Body of pancreas (tissue), 4 donors: ENCODE results near the gene KPNA6. TPM values are rescaled to one million over a fixed set of nuclear protein-coding genes. Genes with fewer than 3 reads are reported as not detected.

Experiments
- ATAC-seq: fragments of 150-250 bp; one replicate; pipeline ENCODE4 v1.9.1; 2016
- DNase-seq, 4 donors: peaks; one replicate each; pipeline ENCODE4 v3.0.0-alpha.2; 2019
- H3K27ac ChIP-seq, 4 donors: fragments of 200-600 bp; sonication (generic); 1 replicate in 3 of 4; 2 replicates in 1 of 4; pipeline versions ENCODE4 v1.5.1 to v1.6.1; 2016 to 2019; ENCODE audit warnings: mild to moderate bottlenecking in 1 of 4, mixed read lengths in 1 of 4, moderate library complexity in 1 of 4
- H3K27me3 ChIP-seq, 2 donors: fragments of 200-600 bp; sonication (generic); one replicate each; pipeline ENCODE4 v1.6.0; 2016; ENCODE audit warnings: mild to moderate bottlenecking in 1 of 2
- H3K36me3 ChIP-seq, 2 donors: fragments of 200-600 bp; sonication (generic); replicated peaks in 1 of 2; 2 replicates each; pipeline ENCODE4 v1.5.1; 2016; ENCODE audit warnings: low read depth in 2 of 2; ENCODE audit not compliant: insufficient read depth in 1 of 2
- H3K4me1 ChIP-seq: fragments of 200-600 bp; sonication (generic); one replicate; pipeline ENCODE4 v1.6.0; 2016
- H3K4me3 ChIP-seq, 2 donors: fragments of 200-600 bp; sonication (generic); 1 replicate in 1 of 2; 2 replicates in 1 of 2; pipeline ENCODE4 v1.5.1; 2016 to 2019
- H3K9me3 ChIP-seq, 3 donors: fragments of 200-600 bp; sonication (generic); 1 replicate in 2 of 3; 2 replicates in 1 of 3; pipeline ENCODE4 v1.5.1; 2016
- POLR2A ChIP-seq, 3 donors: fragments of 450-650 bp; IDR thresholded peaks; one replicate each; pipeline ENCODE4 v1.6.1; 2016; ENCODE audit warnings: antibody characterized with exemption in 3 of 3, mild to moderate bottlenecking in 2 of 3
- WGBS, 2 donors: methylation state at CpG; one replicate each; pipeline ENCODE4 v1.1.5; 2017; 5-methylcytosine and 5-hydroxymethylcytosine counted together
- intact Hi-C: fragments of 100-400 bp; cut with DNase I; formaldehyde crosslinking; loops from one replicate; pipeline ENCODE4 v1.15.1; 2023
- total RNA-seq, 2 donors: library from RNA; depleted of rRNA; stranded (reverse); fragments of >200 nt; gene quantifications; one replicate each; pipeline ENCODE4 v1.1.0, GENCODE V29; 2016
- TF ChIP-seq, protein P1 (sequence below), 7 experiments: fragments of 450-650 bp in 4 of 7; fragments of 200-600 bp in 3 of 7; sonication (generic) in 3 of 7; IDR thresholded peaks; one replicate each; pipeline ENCODE4 v1.5.1; 2016 to 2019; ENCODE audit warnings: antibody characterized with exemption in 7 of 7

Gene KPNA6
- total RNA-seq, 2 donors from 2014 or later = 15.8 to 20.5 TPM

DNA sequence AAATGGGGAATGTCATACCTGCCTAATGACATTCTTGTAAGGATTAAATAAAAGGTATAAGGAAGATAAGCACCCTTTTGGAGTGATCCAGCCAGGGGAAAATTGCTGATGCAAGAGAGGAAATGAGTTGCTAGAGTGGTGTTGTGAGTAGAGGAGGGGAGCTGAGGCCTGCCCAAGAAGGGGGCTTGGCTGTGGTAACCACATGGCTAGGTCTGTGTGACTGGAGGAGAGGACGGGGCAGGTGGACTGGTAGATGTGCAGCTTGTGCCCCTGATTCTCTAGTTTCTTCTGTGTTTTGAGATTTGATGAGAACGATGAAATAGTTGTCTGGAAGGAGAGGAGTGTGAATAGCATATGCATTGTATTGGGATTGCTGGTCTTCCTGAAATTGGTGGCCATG, 78.2 kb downstream of the KPNA6 start:
- peaks cover 14 to 43% of the 10 kb centered on the region in 2 donors for H3K36me3 ChIP-seq
- no peak overlapping the region for H3K4me3 ChIP-seq
- no peak overlapping the region for H3K27ac ChIP-seq
- intact Hi-C loops = no loop called here
- 89 to 95% methylated on average over 2 of the region's 2 CpGs for WGBS, 2 donors
- no peaks in the 10 kb centered on the region for H3K27me3 ChIP-seq
- no peaks in the 10 kb centered on the region for H3K9me3 ChIP-seq
- DNase-seq = no peak
- TF ChIP-seq POLR2A (IDR thresholded peaks at IDR 0.05) = no peak
- TF ChIP-seq, protein P1, sequence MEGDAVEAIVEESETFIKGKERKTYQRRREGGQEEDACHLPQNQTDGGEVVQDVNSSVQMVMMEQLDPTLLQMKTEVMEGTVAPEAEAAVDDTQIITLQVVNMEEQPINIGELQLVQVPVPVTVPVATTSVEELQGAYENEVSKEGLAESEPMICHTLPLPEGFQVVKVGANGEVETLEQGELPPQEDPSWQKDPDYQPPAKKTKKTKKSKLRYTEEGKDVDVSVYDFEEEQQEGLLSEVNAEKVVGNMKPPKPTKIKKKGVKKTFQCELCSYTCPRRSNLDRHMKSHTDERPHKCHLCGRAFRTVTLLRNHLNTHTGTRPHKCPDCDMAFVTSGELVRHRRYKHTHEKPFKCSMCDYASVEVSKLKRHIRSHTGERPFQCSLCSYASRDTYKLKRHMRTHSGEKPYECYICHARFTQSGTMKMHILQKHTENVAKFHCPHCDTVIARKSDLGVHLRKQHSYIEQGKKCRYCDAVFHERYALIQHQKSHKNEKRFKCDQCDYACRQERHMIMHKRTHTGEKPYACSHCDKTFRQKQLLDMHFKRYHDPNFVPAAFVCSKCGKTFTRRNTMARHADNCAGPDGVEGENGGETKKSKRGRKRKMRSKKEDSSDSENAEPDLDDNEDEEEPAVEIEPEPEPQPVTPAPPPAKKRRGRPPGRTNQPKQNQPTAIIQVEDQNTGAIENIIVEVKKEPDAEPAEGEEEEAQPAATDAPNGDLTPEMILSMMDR (IDR thresholded peaks at IDR 0.05) = no peak
- no peak for ATAC-seq
- peaks cover 36% of the 10 kb centered on the region for H3K4me1 ChIP-seq

DNA sequence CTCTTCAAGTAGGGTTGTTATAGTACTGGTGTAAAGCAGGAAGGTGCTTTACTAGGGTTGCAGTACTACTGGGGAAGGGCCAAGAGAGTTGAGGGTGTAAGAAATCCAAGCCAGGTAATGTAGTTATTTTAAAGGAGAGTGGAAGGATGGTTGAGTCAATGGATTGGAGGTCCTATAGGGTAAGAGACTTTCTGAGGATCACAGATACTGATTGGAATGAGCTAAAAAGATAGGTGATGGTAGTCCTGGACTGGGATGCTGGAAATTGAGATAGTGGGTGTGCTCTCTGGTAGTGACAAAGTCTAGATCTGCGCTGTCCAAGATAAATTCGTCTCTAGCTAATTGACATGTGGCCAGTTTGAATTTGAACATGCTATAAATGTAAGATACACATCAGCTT, 78.6 kb downstream of the KPNA6 start:
- 81 to 92% methylated on average over 2 of the region's 2 CpGs for WGBS, 2 donors
- ATAC-seq = no peak

DNA sequence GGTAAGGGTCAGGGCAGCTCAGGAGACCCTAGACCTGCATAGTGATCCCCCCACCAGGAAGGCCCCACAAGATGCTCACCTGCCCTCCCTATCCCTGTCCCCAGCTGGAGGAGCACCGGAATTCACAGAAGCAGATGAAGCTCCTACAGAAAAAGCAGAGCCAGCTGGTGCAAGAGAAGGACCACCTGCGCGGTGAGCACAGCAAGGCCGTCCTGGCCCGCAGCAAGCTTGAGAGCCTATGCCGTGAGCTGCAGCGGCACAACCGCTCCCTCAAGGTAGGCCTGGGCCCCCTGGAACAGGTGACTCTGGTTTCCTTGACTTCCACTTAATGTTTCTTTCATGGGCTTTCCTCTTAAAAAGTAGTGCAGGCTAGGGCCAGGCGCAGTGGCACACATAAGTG, 80.0 kb downstream of the KPNA6 start:
- 99 to 100% methylated on average over 9 of the region's 9 CpGs for WGBS, 2 donors
- Histone ChIP-seq H3K36me3 (peaks cover 31 to 56% of the 10 kb centered on the region in 2 donors), H3K27ac (no peak overlapping the region), H3K9me3 (no peaks in the 10 kb centered on the region), H3K4me1 (peaks cover 19% of the 10 kb centered on the region), H3K4me3 (no peak overlapping the region), H3K27me3 (no peaks in the 10 kb centered on the region)
- TF ChIP-seq, protein P1 (IDR thresholded peaks at IDR 0.05) = no peak
- no peak for TF ChIP-seq POLR2A (IDR thresholded peaks at IDR 0.05)
- intact Hi-C loops = no loop called here
- DNase-seq (no peak), ATAC-seq (no peak)

More for the DNA sequence above, 78.6 kb downstream of the KPNA6 start:
- no peak overlapping the region for H3K27ac ChIP-seq
- intact Hi-C loops = no loop called here
- no peak for DNase-seq
- no peaks in the 10 kb centered on the region for H3K9me3 ChIP-seq
- no peaks in the 10 kb centered on the region for H3K27me3 ChIP-seq
- no peak overlapping the region for H3K4me3 ChIP-seq
- H3K36me3 ChIP-seq = peaks cover 18 to 47% of the 10 kb centered on the region in 2 donors
- TF ChIP-seq, protein P1 (IDR thresholded peaks at IDR 0.05) = no peak
- TF ChIP-seq POLR2A (IDR thresholded peaks at IDR 0.05) = no peak
- peaks cover 32% of the 10 kb centered on the region for H3K4me1 ChIP-seq

DNA sequence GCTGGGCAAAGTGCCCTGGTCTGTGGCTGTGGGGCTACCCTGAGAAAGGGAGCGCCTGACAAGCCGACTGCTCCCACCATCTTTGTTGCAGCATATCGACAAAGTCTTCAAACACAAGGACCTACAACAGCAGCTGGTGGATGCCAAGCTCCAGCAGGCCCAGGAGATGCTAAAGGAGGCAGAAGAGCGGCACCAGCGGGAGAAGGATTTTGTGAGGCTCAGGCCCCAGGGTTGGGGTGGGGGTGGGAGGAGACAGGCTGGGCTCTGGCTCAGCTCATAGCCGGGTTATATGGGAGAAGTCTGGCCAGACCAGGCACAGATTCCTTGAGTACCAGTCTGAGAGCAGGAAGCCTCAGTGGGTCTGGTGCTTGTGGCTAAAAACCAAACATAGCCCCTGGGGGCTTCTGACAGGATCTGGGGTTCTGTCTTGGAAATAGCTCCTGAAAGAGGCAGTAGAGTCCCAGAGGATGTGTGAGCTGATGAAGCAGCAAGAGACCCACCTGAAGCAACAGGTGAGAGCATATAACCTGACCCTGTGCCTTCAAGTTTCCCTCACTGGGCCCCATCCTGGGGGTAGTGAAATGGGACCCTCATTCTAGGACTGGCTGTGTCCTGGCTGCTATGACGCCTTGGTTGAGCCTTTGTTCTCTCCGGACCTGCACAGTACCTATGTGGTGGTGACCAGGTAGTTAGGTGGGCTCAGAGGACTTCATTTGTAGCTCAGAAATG, 84.5 kb downstream of the KPNA6 start:
- H3K27me3 ChIP-seq = no peaks in the 10 kb centered on the region
- peaks cover 48 to 70% of the 10 kb centered on the region in 2 donors for H3K36me3 ChIP-seq
- no peak for DNase-seq
- H3K9me3 ChIP-seq = no peaks in the 10 kb centered on the region
- H3K4me3 ChIP-seq = no peak overlapping the region
- H3K27ac ChIP-seq = no peak overlapping the region
- no peak for ATAC-seq
- no peaks in the 10 kb centered on the region for H3K4me1 ChIP-seq
- TF ChIP-seq POLR2A (IDR thresholded peaks at IDR 0.05) = no peak
- TF ChIP-seq, protein P1 (IDR thresholded peaks at IDR 0.05) = no peak
- WGBS, 2 donors = 92 to 95% methylated on average over 8 of the region's 8 CpGs
- intact Hi-C loops = no loop called here

DNA sequence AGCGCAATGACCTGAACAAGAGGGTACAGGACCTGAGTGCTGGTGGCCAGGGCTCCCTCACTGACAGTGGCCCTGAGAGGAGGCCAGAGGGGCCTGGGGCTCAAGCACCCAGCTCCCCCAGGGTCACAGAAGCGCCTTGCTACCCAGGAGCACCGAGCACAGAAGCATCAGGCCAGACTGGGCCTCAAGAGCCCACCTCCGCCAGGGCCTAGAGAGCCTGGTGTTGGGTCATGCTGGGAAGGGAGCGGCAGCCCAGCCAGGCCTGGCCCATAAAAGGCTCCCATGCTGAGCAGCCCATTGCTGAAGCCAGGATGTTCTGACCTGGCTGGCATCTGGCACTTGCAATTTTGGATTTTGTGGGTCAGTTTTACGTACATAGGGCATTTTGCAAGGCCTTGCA, 87.1 kb downstream of the KPNA6 start:
- Histone ChIP-seq H3K27ac (no peak overlapping the region), H3K9me3 (no peaks in the 10 kb centered on the region), H3K4me1 (peaks cover 11% of the 10 kb centered on the region), H3K4me3 (no peak overlapping the region), H3K36me3 (peaks cover 45 to 46% of the 10 kb centered on the region in 2 donors), H3K27me3 (no peaks in the 10 kb centered on the region)
- DNase-seq (no peak), ATAC-seq (no peak)
- intact Hi-C loops = no loop called here
- 92 to 100% methylated on average over 2 to 6 of the region's 6 CpGs for WGBS, 2 donors
- TF ChIP-seq, protein P1 (IDR thresholded peaks at IDR 0.05) = no peak
- TF ChIP-seq POLR2A (IDR thresholded peaks at IDR 0.05) = no peak
